Endothelial cell of umbilical vein (primary cell): ENCODE measurements around the gene LARP1. TPM values are rescaled to one million over a fixed set of nuclear protein-coding genes. Genes with fewer than 3 reads are reported as not detected.

Experiments used
- BruUV-seq: library from RNA; stranded (reverse); fragments of 400-500 nt; replicated peaks from 2 replicates; lab custom pipeline; 2021; lab: Mats Ljungman, UMichigan
- CTCF ChIA-PET: fragments of 300-600, 350-600 bp; sonication (Branson Sonifier 250); formaldehyde crosslinking; loops from one replicate; lab custom pipeline; 2021; ENCODE audit warnings: antibody characterized with exemption, inconsistent platforms; lab: Charles Lee
- POLR2A ChIA-PET: fragments of 300-600, 350-600 bp; sonication (Branson Sonifier 250); formaldehyde crosslinking; loops from one replicate; lab custom pipeline; 2021; ENCODE audit warnings: antibody characterized with exemption, inconsistent platforms; lab: Charles Lee
- DNase-seq: peaks from one replicate; pipeline ENCODE4 v3.0.0-alpha.2; 2011; ENCODE audit warnings: low read depth, low spot score
- FAIRE-seq: peaks from 2 replicates; lab custom pipeline; 2011; peaks lifted over from hg19 to GRCh38; lab: Jason Lieb, UNC
- H2AFZ ChIP-seq: 2 replicates; pipeline ENCODE4 v1.6.0; 2012; ENCODE audit warnings: low read depth, low read length, control low read depth, inconsistent platforms
- H3K27ac ChIP-seq: 2 replicates; pipeline ENCODE4 v1.5.1; 2011; ENCODE audit warnings: low read depth, mild to moderate bottlenecking, control low read depth, low read length, moderate library complexity; ENCODE audit not compliant: insufficient read depth
- H3K27me3 ChIP-seq, 2 experiments: 2 replicates each; pipeline versions ENCODE4 v1.6.0 to v1.6.1; 2011; ENCODE audit warnings: low read length in 2 of 2, mixed read lengths in 1 of 2; ENCODE audit not compliant: control insufficient read depth in 2 of 2, insufficient read depth in 2 of 2
- H3K36me3 ChIP-seq, 2 experiments: 2 replicates in 1 of 2; 3 replicates in 1 of 2; pipeline ENCODE4 v1.5.1; 2011; ENCODE audit warnings: low read length in 2 of 2, mild to moderate bottlenecking in 1 of 2, moderate library complexity in 1 of 2; ENCODE audit not compliant: control insufficient read depth in 2 of 2, insufficient read depth in 2 of 2; ENCODE audit errors: extremely low read depth in 1 of 2
- H3K4me1 ChIP-seq: 3 replicates; pipeline ENCODE4 v1.5.1; 2011; ENCODE audit warnings: mild to moderate bottlenecking, low read length; ENCODE audit not compliant: control insufficient read depth, insufficient read depth; ENCODE audit errors: extremely low read depth
- H3K4me2 ChIP-seq: 2 replicates; pipeline ENCODE4 v1.6.1; 2011; ENCODE audit warnings: low read length, control low read depth, mixed read lengths; ENCODE audit not compliant: insufficient read depth
- H3K4me3 ChIP-seq, 3 experiments: fragments of 200-600 bp in 1 of 3; sonication (generic), shearing (Covaris generic) in 1 of 3; replicated peaks in 1 of 3; 2 replicates each; pipeline ENCODE4 v1.5.1; 2011 to 2016; ENCODE audit warnings: control low read depth in 3 of 3, low read length in 3 of 3, mild to moderate bottlenecking in 2 of 3, inconsistent platforms in 1 of 3, low read depth in 1 of 3, moderate library complexity in 1 of 3; ENCODE audit not compliant: insufficient read depth in 1 of 3
- H3K79me2 ChIP-seq: 2 replicates; pipeline ENCODE4 v1.6.0; 2012; ENCODE audit warnings: low read length, inconsistent platforms; ENCODE audit not compliant: control insufficient read depth, insufficient read depth
- H3K9ac ChIP-seq: replicated peaks from 2 replicates; pipeline ENCODE3; 2011; ENCODE audit warnings: low read length, control low read depth; ENCODE audit not compliant: insufficient read depth; ENCODE audit errors: extremely low read depth
- H3K9me1 ChIP-seq: replicated peaks from 3 replicates; pipeline ENCODE4 v1.6.0; 2011; ENCODE audit warnings: mild to moderate bottlenecking, low read length; ENCODE audit not compliant: control insufficient read depth, insufficient read depth; ENCODE audit errors: extremely low read depth
- H3K9me3 ChIP-seq: replicated peaks from 2 replicates; pipeline ENCODE4 v1.5.1; 2012; ENCODE audit warnings: low read length, inconsistent platforms; ENCODE audit not compliant: control insufficient read depth, insufficient read depth
- H4K20me1 ChIP-seq: replicated peaks from 2 replicates; pipeline ENCODE3; 2011; ENCODE audit warnings: mild to moderate bottlenecking, low read length; ENCODE audit not compliant: control insufficient read depth, insufficient read depth; ENCODE audit errors: extremely low read depth
- EZH2 ChIP-seq: IDR thresholded peaks from 2 replicates; pipeline ENCODE4 v1.6.1; 2012; ENCODE audit warnings: borderline replicate concordance, low read depth, mild to moderate bottlenecking, moderate library complexity, low read length, inconsistent platforms; ENCODE audit not compliant: severe bottlenecking
- FOS ChIP-seq: IDR thresholded peaks from 2 replicates; pipeline ENCODE4 v1.6.1; 2011; ENCODE audit warnings: mild to moderate bottlenecking, low read length, moderate library complexity, borderline replicate concordance; ENCODE audit not compliant: insufficient read depth
- GATA2 ChIP-seq: IDR thresholded peaks from 2 replicates; pipeline ENCODE4 v1.7.0; 2011; ENCODE audit warnings: low read depth, mild to moderate bottlenecking, moderate library complexity, mixed read lengths, low read length; ENCODE audit not compliant: insufficient read length, insufficient read depth
- JUN ChIP-seq: IDR thresholded peaks from 2 replicates; pipeline ENCODE4 v1.6.1; 2011; ENCODE audit warnings: borderline replicate concordance, low read depth; ENCODE audit not compliant: insufficient read length, insufficient read depth
- MYC ChIP-seq: IDR thresholded peaks from one replicate; pipeline ENCODE4 v1.6.1; 2011; ENCODE audit warnings: mild to moderate bottlenecking, low read depth, low read length
- POLR2A ChIP-seq: IDR thresholded peaks from 2 replicates; pipeline ENCODE4 v1.6.1; 2012; ENCODE audit warnings: low read depth, mild to moderate bottlenecking, control low read depth, low read length
- POLR2AphosphoS5 ChIP-seq: IDR thresholded peaks from 2 replicates; pipeline ENCODE4 v1.6.1; 2012; ENCODE audit warnings: low read depth, mild to moderate bottlenecking, control low read depth, low read length, moderate library complexity; ENCODE audit not compliant: insufficient read depth
- dilution Hi-C: fragments of 300-500 bp; cut with MboI; formaldehyde crosslinking; loops from one replicate; pipeline ENCODE4 v1.15.0; 2019; ENCODE audit warnings: low sequenced_read_pairs; ENCODE audit not compliant: extremely low pct_ligation_motif_present
- intact Hi-C: fragments of 100-400 bp; cut with micrococcal nuclease; formaldehyde crosslinking; loops from one replicate; pipeline ENCODE4 v1.10.0; 2022
- polyA plus RNA-seq, 4 experiments: library from polyadenylated mRNA; depleted of rRNA in 3 of 4; stranded (reverse) in 3 of 4; unstranded in 1 of 4; fragments of >200 nt; gene quantifications; 2 replicates each; pipeline versions ENCODE4 v1.2.1 to v1.2.3, GENCODE V29; 2011 to 2012; ENCODE audit warnings: missing spikeins in 1 of 4
- total RNA-seq: library from RNA; stranded (reverse); gene quantifications from 2 replicates; pipeline ENCODE4 v1.2.3, GENCODE V29; 2021
- TF ChIP-seq, protein P1 (sequence below), 2 donors: IDR thresholded peaks; 1 replicate in 1 of 2; 2 replicates in 1 of 2; pipeline ENCODE4 v1.5.1; 2011; ENCODE audit warnings: low read length in 2 of 2, mild to moderate bottlenecking in 2 of 2, moderate library complexity in 2 of 2, control low read depth in 1 of 2, inconsistent platforms in 1 of 2, low read depth in 1 of 2; ENCODE audit not compliant: insufficient read depth in 1 of 2; ENCODE audit errors: extremely low read depth in 1 of 2
- TF ChIP-seq, protein P2 (sequence below): IDR thresholded peaks from 2 replicates; pipeline ENCODE4 v1.6.1; 2011; ENCODE audit not compliant: insufficient read depth, insufficient read length

The LARP1 gene
- total and polyA plus RNA-seq, 2 donors (not counting 3 experiments of a cell fraction or from before 2014, with no cell fraction given), result 70.4 to 252 TPM

DNA sequence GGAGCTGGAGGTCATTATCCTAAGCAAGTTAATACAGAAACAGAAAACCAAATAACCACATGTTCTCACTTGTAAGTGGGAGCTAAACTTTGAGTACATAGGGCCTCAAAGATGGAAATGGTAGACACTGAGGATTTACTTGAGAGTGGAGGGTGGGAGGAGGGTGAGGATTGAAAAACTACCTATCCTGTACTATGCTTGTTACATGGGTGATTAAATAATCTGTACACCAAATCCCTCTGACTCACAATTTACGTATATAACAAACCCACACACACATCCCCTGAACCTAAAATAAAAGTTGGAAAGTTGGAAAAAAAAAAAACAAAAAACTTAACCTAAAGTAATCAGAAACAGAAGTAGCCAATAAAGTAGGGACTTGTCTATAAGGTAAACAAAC lies 48.8 kb upstream of the LARP1 start:
- H3K9me1 ChIP-seq, result no peaks in the 10 kb centered on the region
- dilution Hi-C loops, result no loop called here
- POLR2A ChIA-PET, result no interaction called here
- H4K20me1 ChIP-seq, result no peaks in the 10 kb centered on the region
- H3K4me2 ChIP-seq, result no peak overlapping the region
- H3K4me3 ChIP-seq, result no peak overlapping the region
- FAIRE-seq, result no peak
- H3K79me2 ChIP-seq, result no peaks in the 10 kb centered on the region
- CTCF ChIA-PET, result no interaction called here
- no peaks in the 10 kb centered on the region for H3K9me3 ChIP-seq
- H3K27ac ChIP-seq, result no peak overlapping the region
- no peak overlapping the region for H2AFZ ChIP-seq
- H3K4me1 ChIP-seq, result no peaks in the 10 kb centered on the region
- no TSS peak for BruUV-seq
- TF ChIP-seq POLR2AphosphoS5 (no peak), POLR2A (no peak), JUN (no peak), MYC (no peak), FOS (no peak), GATA2 (no peak), EZH2 (no peak)
- no peaks in the 10 kb centered on the region for H3K27me3 ChIP-seq
- no peak overlapping the region for H3K9ac ChIP-seq
- DNase-seq, result no peak
- H3K36me3 ChIP-seq, result no peaks in the 10 kb centered on the region
- intact Hi-C loops, result no loop called here

DNA sequence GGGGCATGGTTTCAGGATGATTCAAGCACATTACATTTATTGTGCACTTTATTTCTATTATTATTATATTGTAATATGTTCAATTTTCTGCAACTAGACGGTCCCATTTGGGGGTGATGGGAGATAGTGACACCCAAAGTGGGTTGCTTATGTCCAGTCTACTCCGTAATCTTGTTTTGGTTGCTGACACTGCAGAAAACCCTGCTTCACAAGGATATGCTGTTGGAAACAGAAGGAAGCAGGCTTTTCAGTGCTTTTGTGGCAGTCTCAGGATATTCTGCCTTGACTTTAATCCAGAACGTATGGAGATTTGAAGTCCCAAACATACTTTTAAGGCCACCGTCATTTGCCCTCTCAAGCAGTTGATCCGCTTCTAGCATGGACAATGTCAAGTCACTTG lies 47.5 kb upstream of the LARP1 start:
- DNase-seq (no peak), FAIRE-seq (no peak)
- no peaks in the 10 kb centered on the region for H3K36me3 ChIP-seq
- no peaks in the 10 kb centered on the region for H3K79me2 ChIP-seq
- H3K4me3 ChIP-seq, result no peak overlapping the region
- intact Hi-C loops, result no loop called here
- ChIA-PET CTCF (no interaction called here), POLR2A (no interaction called here)
- no peaks in the 10 kb centered on the region for H3K9me1 ChIP-seq
- no peak overlapping the region for H3K9ac ChIP-seq
- H3K9me3 ChIP-seq, result no peaks in the 10 kb centered on the region
- H3K4me1 ChIP-seq, result no peaks in the 10 kb centered on the region
- no peaks in the 10 kb centered on the region for H4K20me1 ChIP-seq
- no peak overlapping the region for H2AFZ ChIP-seq
- TF ChIP-seq, protein P1, sequence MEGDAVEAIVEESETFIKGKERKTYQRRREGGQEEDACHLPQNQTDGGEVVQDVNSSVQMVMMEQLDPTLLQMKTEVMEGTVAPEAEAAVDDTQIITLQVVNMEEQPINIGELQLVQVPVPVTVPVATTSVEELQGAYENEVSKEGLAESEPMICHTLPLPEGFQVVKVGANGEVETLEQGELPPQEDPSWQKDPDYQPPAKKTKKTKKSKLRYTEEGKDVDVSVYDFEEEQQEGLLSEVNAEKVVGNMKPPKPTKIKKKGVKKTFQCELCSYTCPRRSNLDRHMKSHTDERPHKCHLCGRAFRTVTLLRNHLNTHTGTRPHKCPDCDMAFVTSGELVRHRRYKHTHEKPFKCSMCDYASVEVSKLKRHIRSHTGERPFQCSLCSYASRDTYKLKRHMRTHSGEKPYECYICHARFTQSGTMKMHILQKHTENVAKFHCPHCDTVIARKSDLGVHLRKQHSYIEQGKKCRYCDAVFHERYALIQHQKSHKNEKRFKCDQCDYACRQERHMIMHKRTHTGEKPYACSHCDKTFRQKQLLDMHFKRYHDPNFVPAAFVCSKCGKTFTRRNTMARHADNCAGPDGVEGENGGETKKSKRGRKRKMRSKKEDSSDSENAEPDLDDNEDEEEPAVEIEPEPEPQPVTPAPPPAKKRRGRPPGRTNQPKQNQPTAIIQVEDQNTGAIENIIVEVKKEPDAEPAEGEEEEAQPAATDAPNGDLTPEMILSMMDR (IDR thresholded peaks at IDR 0.05; ENCODE audit: extremely low read depth in 1 of 2, insufficient read depth in 1 of 2, low read depth in 1 of 2, low read length in 2 of 2), result no peak
- TF ChIP-seq MYC (no peak), POLR2AphosphoS5 (no peak), EZH2 (no peak), POLR2A (no peak), GATA2 (no peak), JUN (no peak), FOS (no peak)
- TF ChIP-seq, protein P2, sequence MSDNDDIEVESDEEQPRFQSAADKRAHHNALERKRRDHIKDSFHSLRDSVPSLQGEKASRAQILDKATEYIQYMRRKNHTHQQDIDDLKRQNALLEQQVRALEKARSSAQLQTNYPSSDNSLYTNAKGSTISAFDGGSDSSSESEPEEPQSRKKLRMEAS, result no peak
- BruUV-seq, result no TSS peak
- H3K4me2 ChIP-seq, result no peak overlapping the region
- no peaks in the 10 kb centered on the region for H3K27me3 ChIP-seq
- no peak overlapping the region for H3K27ac ChIP-seq
- dilution Hi-C loops, result no loop called here
